ENCODE data around the gene ULBP3.

ULBP3 gene

DNA sequence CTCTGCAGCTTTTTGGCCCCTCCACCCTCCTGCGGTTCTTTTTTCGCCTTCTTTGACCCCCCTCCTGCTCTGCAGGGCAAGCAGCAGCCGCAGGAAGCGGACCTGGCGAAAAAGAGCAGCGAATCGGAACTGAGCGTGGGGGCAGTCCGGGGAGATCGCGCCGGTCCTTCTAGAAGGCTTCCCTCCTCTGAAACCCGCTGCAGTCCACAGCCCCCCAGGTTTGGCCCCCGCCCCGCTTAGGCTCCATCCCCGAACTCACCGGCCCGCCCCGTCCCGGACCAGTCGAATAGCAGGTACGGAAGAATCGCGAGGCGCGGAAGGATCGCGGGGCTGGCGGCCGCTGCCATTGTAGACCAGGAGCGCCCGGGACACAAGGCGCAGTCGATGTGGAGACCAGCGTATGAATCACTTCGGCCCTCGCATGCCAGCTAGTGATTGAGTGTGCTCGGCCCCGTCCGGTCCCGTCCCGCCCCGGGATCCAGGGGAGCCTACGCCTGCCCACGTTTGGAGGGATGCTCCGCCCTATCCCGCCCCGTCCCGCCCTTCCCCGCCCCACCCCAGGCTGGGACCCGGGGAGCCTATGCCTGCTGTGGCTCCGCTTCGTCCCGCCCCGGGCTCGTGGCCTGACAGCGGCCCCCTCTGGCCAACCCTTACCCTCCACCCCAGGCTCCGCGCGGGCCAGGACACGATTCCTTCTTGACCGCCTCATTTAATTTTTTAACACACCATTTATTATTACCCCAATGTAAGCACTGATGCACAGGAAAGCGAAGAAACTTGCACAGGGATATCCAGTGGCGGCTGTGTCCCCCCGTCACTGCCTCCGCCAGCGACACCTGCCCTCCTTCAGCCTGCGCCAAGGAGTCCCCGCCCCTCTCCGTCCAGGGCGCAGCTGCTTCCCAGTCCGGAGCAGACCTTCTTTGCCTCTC lies at the start of gene ULBP3:
TSS of gene ULBP3 (minus strand) at position 402 of the 929 bp plus-strand sequence. CDS start at position 347, 55 bp downstream.
- peak; percentile 69 for DNase-seq (ENCODE audit: low spot score)

DNA sequence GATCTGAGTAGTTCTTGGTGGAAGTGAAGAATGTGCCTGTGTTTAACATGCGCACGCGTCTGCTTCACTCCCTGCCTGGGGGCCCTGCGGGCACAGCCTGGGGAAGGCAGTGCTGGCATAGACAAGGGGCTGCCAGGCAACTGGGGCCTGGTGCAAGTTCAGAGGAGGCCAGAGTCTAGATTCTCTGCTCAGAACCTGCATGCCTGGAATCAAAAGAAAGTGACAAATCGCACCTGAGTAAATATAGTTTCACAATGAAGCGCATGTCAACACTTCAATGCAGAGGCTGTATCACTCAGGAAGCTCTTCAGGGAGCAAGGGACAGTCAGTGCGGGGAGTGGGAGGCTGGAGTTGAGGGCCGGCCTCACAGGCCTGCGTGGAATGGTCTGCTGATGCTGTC lies 49.7 kb upstream of the ULBP3 start:
- DNase-seq (ENCODE audit: low spot score): no peak

DNA sequence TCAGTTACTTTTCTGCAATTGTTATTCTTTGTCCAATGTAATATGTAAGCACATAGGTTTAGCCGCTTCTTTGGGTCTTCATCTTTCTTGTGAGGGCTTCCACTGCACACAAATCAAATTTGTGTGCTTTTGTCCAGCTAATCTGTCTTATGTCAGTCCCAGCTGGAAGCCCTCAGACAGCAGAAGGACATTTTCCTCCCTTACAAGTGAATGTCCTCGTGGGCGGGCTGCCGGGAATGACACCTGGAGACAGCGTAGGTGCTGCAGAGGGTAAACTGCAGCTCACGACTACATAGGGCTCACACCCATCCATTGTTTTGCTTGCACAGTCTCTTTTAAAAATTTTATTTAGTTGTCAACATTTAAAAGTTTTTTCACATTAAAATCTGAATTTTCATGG lies 49.3 kb upstream of the ULBP3 start:
- DNase-seq (ENCODE audit: low spot score): no peak

DNA sequence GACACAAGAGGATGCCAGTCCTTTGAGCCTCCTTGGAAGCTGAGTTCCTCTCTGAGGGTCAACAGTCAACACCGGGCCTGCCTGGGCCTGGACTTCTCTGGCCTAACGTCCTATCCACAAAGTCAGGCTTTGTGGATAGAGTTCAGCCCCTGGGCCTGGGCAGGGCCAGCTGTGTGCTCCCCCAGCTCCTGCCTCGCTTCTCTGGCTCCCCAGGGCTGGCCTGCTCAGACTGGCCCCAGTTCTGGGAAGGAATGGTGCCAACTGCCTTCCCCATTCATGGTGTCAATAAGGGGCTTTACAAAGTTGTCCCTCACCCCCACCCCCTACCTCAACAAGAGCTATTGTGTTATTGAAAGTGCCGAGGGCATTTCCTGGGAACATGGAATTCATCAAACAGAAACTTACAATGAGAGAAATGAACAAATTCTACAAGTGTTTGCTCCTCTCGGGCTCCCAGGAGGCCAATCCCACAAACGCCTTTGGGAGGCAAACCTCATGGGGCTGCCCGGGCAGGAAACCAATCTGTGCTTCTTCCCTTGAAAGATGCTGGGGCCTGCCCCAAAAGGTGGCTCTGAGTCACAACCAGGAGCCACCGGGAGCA lies 47.4 kb upstream of the ULBP3 start:
- no peak for DNase-seq (ENCODE audit: low spot score)

DNA sequence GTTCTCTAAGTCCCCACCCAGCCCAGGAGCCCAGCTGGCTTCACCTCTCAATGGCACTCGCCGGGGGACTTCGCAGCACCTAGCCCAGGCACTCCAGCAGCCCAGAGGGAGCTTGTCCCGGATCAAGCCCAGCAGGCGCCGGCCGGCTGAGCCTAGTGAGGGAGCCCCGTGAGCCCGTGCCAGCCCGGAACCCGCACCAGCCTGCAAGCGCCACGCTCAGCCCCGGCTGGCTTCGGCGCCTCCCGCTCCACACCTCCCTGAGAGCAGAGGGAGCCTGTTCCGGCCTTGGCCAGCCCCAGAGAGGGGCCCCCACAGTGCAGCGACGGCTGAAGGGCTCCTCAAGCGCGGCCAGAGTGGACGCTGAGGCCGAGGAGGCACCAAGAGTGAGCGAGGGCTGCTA lies 46.8 kb upstream of the ULBP3 start:
- no peak for DNase-seq (ENCODE audit: low spot score)

DNA sequence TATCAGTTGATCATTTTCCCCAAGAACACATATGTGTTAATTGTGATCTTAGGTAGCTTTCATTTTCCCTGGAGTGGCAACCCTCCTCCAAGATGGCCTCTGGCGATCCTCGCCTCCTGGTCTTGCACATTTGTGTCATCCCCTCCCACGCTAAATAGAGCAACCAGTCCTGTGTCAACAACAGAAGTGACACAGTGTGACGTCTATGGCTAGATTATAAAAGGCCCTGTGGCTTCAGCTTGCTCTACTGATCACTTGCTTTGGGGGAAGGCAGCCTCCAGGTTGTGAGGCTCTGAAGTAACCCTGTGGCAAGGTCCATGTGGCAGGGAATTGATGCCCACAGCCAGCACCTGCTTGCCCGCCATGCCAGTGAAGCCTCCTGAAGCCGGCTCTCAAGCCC lies 43.3 kb upstream of the ULBP3 start:
- no peak for DNase-seq (ENCODE audit: low spot score)

DNA sequence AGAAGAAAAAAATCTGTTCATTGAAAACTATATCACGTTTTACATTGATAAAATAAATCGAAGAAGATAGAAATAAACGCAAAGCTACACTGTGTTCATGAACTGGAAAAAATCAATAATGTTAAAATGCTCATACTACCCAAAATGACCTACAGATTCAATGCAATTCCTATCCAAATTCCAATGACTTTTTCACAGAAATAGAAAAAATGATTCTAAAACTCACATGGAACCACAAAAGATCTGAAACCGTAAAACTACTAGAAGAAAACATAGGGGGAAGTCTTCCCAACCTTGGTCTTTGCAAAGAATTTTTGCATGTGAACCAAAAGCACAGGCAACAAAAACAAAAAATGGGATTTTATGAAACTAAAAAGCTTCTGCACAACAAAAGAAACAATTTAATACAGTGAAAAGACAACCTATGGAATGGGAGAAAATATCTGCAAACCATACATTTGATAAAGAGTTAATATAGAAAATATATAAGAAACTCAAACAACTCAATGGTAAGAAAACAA lies 33.9 kb upstream of the ULBP3 start:
- no peak for DNase-seq (ENCODE audit: low spot score)

DNA sequence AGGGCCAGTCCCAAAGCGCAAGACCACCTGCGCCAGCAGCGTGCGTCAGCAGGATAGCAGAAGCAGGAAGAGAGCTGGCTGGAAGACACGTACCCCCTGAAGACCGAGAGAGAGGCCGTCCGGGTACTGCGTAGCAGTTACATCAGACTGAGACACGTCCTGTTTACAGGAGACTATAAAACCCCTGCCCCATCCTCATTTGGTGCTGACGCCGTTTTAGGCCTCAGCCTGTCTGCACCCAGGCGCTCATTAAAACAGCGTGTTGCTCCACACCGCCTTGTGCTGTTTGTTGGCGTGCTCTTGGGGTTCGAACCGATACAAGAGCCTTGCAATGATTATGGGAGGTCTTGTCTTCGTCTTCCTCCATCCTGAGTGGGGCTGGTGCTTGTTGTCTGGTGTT lies 31.8 kb upstream of the ULBP3 start:
- DNase-seq (ENCODE audit: low spot score): no peak

DNA sequence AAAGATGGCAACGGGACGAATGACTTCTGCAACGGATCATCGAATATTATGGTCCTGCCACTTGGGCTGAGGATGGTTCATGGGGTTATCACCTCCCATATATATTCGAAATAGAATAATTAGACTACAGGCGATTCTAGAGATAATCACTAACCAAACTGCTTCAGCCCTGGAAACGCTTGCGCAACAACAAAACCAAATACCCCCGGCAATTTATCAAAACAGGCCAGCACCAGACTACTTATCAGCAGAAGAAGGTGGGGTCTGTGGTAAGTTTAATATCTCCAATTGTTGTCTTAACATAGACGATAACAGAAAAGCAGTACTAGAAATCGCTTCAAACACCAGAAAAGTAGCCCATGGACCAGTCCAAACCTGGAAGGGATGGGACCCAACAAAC lies 31.0 kb upstream of the ULBP3 start:
- DNase-seq (ENCODE audit: low spot score): no peak

DNA sequence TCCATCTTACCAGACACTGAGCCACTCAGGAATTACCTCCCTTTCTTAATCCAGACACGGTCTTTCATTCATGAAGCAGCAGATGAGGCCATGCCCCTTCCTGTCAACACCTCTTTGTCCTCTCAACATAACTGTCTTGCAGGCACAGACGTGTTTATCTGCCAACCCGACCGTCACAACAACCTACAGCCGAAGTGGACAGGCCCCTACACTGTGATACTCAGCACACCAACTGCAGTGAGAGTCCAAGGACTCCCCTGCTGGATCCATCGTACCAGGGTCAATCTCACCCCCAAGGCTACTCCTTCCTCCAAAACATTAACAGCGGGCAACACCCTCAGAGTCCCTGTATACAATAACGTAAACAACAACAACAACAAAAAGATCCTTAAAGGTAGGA lies 30.6 kb upstream of the ULBP3 start:
- DNase-seq (ENCODE audit: low spot score): no peak

DNA sequence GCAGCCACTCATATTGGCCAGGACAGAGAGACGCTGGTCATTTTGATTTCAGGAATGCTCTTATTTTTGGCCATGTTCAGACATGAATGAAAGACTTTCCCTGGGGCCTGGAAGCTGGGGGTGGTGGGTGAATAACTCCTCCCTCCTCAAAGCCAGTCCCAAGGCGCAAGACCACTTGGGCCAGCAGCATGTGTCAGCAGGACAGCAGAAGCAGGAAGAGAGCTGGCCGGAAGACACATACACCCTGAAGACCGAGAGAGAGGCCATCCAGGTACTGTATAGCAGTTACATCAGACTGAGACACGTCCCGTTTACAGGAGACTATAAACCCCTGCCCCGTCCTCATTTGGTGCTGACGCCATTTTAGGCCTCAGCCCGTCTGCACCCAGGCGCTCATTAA lies 29.2 kb upstream of the ULBP3 start:
- no peak for DNase-seq (ENCODE audit: low spot score)

DNA sequence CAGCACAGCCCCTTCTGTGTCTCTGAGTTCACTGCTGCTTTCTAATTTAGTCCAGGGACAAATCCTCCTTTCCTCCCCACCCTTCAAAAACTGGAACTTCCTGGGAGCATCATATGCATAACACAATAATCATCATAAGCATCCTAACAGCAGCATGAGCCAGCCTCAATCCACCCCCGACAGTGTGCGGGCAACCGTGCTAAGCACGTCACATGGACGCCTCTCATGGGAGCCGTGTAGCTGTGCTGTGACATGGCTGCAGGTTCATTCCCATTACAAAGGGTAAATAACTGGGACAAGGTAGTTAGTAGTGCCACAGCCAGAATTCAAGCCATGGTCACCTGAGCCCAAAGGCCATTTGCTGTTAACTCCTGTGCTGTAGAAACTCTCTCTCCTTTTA lies 24.5 kb upstream of the ULBP3 start:
- DNase-seq (ENCODE audit: low spot score): no peak

DNA sequence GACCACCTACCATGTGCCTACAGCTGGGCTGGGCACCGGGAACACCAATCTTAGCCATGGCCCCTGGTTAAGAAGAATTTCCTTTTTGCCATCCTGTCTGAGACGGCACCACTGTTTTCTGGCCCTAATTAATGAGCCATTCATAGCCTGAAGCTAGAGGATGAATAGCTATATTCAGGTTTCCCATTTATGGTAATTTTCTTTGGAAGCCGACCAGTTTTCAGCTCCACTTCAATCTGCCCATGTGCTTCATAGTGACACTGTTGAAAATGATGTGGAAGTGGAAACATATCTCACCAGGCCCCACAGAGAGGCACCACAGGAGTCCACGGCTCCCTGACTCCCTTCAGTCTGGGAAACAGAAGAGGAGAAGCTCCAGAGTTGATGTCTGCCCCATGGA lies 22.6 kb upstream of the ULBP3 start:
- no peak for DNase-seq (ENCODE audit: low spot score)

DNA sequence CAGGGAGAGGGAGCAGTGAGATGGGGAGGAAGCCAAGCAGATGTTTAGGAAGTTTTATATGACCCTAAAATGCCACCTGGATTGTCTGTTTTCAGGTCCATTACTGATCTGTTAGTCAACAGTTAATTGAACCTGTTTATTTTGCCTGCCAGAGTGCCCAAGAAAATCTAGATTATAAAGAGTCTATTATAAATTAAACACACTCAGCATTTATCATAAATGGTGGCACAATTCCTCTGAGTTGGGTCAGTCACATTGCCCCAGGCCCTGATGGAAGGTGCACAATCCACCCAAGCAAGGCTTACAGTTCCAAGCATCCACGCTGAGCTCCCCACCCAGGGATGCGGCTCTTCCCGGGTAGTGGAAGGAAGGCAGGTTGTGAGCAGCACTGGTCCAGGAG lies 21.4 kb upstream of the ULBP3 start:
- no peak for DNase-seq (ENCODE audit: low spot score)

DNA sequence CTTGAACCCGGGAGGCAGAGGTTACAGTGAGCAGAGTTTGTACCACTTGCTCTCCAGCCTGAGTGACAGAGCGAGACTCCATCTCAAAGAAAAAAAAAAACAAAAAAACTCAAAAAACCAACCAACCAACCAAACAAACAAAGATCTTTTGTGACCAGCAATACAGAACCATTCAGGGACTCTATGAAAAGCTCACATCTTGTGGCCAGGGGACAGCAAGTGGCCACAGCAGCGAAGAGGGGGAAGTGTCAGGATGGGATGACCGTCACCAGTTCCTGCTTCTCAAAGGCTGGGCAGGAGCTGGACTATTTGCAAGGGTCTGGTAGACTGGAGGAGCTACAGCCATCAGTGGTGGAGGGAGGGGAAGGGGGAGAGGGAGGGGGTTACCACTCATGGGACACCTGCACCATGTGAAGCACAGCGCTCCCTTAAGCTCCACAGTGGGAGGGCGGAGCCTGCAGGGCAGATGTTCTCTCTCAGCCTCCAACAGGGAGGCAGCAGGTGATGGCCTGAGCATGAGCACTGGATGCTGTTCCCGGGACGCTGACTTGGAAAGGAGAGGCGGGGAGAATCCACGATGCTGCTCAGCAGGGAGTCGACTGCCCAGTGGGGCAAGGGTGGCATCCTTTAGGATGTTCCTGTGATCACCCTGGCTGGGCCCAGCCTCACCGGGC lies 19.7 kb upstream of the ULBP3 start:
- DNase-seq (ENCODE audit: low spot score): no peak

DNA sequence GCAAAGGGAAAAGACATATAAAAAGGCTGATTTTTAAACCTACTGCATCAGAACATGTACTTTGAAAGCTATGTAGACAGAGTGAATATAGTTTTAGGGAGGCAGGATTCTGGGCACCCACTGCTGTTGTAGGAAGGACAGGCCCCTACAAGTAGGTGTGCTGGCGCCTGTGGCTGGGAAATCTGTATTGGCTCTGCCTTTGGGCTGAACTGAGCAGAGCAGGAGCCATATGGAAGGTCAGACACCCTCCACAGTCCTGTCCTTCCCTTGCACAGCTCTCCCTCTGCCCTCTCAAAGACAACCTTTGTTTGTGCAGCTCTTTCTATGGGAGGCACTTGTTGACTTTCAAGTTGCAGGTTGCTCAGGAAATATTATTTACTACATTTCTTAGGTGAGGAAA lies 18.4 kb upstream of the ULBP3 start:
- DNase-seq (ENCODE audit: low spot score): no peak

DNA sequence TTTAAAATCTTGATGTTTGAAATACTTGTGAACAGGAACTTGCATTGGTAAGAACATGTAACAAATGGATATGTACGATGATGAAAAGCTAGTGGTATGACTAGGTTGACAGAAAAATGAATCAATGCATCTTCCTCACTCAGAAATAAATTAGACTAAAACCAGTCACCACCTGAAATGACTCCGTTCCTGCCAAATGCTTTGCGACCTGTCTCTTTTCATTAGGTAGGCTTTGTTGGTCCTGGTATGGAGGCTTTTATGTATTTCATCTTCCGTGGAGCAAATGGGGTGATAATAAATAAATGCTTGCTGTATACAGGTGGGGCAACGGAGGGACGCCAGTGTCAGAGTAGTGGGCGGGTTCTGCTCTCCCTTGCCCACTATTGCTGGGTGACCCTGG lies 17.1 kb upstream of the ULBP3 start:
- DNase-seq (ENCODE audit: low spot score): no peak

DNA sequence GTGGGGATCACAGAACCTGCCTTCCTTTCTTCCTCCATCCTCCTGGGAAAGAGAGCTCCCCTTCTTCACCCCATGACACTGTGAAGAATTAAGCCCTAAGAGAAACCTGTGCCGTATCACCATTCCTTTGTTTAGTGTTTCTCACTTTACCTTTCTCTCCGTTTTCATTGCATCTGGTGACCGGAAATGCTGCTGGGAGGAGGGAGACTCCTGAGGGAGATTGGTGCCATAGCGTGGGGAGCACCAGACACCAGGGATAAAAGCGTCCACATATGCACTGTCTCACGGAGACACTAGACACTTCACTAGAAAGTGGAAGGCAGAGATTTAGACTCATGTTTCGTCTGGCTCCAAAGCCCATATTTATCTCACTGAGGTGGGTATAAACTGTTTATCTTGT lies 15.5 kb upstream of the ULBP3 start:
- DNase-seq (ENCODE audit: low spot score): no peak

DNA sequence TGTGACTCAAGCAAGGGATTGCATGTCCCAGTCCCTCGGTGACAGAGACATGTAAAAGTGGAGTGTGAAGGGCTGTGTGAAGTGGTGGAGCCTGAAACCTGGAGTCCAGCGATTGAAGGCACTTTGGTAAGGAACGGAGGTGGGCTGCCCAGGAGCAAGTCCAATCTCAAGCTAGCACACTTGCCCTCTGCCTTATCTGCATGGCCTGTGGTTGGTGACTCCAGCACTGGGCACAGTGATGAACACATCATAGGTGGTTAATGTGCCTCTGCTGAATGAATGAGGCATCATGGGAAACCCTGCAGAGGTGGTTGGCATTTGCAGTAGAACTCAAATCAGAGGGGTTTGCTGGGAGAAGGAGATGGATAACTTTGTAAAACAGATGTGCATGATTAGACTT lies 14.9 kb upstream of the ULBP3 start:
- DNase-seq (ENCODE audit: low spot score): no peak

DNA sequence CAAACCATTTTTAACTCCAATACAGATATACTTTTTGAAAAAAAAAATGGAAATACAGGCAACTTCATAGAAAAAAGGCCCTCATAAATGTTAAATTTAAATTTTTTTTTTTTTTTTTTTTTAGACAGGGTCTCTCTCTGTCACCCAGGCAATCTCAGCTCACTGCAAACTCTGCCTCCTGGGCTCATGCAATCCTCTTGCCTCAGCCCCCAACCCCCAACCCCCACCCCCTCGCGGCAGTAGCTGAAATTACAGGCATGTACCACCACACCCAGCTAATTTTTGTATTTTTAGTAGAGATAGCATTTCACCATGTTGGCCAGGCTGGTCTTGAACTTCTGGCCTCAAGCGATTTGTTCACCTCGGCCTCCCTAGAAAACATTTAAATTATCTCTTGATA lies 12.8 kb upstream of the ULBP3 start:
- no peak for DNase-seq (ENCODE audit: low spot score)

DNA sequence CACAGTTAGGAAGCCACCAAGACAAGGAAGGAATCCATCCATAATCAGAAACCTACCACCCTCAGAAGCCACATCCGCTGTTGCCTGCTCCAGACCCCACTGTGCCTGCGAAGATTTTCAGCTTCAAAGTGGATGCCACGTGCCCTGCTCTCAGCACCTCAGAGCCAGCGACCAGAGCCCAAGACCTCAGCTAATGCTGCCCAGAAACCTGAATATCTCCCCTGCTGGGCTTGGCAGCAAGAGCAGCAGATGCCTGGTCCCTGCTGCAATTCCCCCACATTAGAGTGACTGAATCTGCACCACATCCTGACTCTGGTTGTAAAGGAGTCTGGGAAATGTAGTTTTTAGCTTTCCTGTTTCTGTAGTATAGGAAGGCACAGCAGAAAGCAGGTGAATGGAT lies 10.7 kb upstream of the ULBP3 start:
- no peak for DNase-seq (ENCODE audit: low spot score)

DNA sequence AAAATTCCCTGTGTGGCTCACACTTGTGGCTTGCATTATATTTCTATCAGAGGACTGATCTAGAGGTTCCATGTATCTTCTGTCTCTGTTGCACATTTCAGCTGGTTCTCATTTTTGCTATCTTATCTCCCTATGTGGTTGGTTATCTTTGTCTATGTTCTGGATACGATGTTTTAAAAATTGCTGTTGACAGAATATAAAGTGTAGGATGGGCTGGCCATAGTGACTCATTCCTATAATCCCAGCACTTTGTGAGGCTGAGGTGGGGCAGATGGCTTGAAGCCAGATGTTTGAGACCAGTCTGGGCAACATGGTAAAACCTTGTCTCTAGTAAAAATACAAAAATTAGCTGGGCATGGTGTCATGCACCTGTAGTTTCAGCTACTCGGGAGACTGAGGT lies 9.9 kb upstream of the ULBP3 start:
- DNase-seq (ENCODE audit: low spot score): no peak
